HEK293 (cell line): ENCODE data around the gene DGKZ.

Experiments used
- CTCF ChIP-seq: fragments of 450-650 bp; formaldehyde crosslinking; IDR thresholded peaks from 2 replicates; pipeline ENCODE4 v1.5.1; 2016; ENCODE audit warnings: missing biosample characterization, missing genetic modification characterization
- YY1 ChIP-seq: fragments of 450-650 bp; formaldehyde crosslinking; IDR thresholded peaks from 2 replicates; pipeline ENCODE4 v1.5.1; 2018; ENCODE audit warnings: missing biosample characterization, missing genetic modification characterization
- ZNF549 ChIP-seq: fragments of 450-650 bp; IDR thresholded peaks from 2 replicates; pipeline ENCODE4 v1.5.1; 2018; ENCODE audit warnings: missing biosample characterization, missing genetic modification characterization, mild to moderate bottlenecking, inconsistent platforms, moderate library complexity
- ZNF701 ChIP-seq: fragments of 450-650 bp; formaldehyde crosslinking; IDR thresholded peaks from 2 replicates; pipeline ENCODE4 v1.5.1; 2016; ENCODE audit warnings: missing biosample characterization, missing genetic modification characterization

GRCh38 chr11:46322759-46323158 lies 24.5 kb upstream of the DGKZ start:
- TF ChIP-seq CTCF (tag by site-specific recombination) (no peak), YY1 (tag by site-specific recombination) (no peak), ZNF701 (tag by site-specific recombination) (no peak), ZNF549 (tag by site-specific recombination) (no peak)
